ENCODE results near the gene CPE. TPM values are rescaled to one million over a fixed set of nuclear protein-coding genes. Genes with fewer than 3 reads are reported as not detected.

Gene CPE
- total and polyA plus RNA-seq, 10 of the 15 experiments (the other 5 are each of a cell fraction or from before 2014, with no cell fraction given) = 0.05 to 0.14 TPM; not detected in 8

- FAIRE-seq (no peak), ATAC-seq (no peak), DNase-seq (ENCODE audit: low read depth, low spot score) (no peak)
- H3K9me3 ChIP-seq (replicated peaks; ENCODE audit: control insufficient read depth, insufficient read depth, low read length) = no peaks in the 10 kb centered on the region
- BruUV-seq (replicated peaks) = no TSS peak
- ChIA-PET SMC1A (ENCODE audit: uncharacterized antibody, unreplicated experiment) (interaction anchor here (0.6 kb wide), 1 partner anchor 180 kb away, joined by 3 read pairs; no protein-coding TSS in a partner anchor), RAD21 (ENCODE audit: unreplicated experiment) (no interaction called here), CTCF (interaction anchor here (1.1 to 2.2 kb wide), 2 partner anchors 12 to 585 kb away, joined by 3 to 7 read pairs; no protein-coding TSS in a partner anchor), POLR2A (no interaction called here)
- no peaks in the 10 kb centered on the region for H3K27me3 ChIP-seq (replicated peaks in 1 of 2; ENCODE audit: control insufficient read depth in 2 of 2, insufficient read depth in 2 of 2, low read length in 1 of 2)
- WGBS (ENCODE audit: insufficient coverage, insufficient replicate concordance, low lambda C conversion rate, missing lambda C conversion rate) = 48% methylated on average over 7 of the region's 7 CpGs
- H3K4me3 ChIP-seq = no peak overlapping the region
- in situ Hi-C loops (cut with MboI) (no loop called here), intact Hi-C loops (cut with micrococcal nuclease; ENCODE audit: unreplicated experiment) (no loop called here)
- H3K4me2 ChIP-seq (ENCODE audit: control insufficient read depth, insufficient read depth) = no peak overlapping the region
- H4K20me1 ChIP-seq (ENCODE audit: control insufficient read depth, insufficient read depth) = no peaks in the 10 kb centered on the region
- no peak for TF ChIP-seq CHD4 (IDR thresholded peaks at IDR 0.05)
- no peak for TF ChIP-seq SUPT20H (IDR thresholded peaks at IDR 0.05; ENCODE audit: borderline replicate concordance, control insufficient read depth, low read depth, low read length)
- TF ChIP-seq ZNF592 (IDR thresholded peaks at IDR 0.05) = no peak
- TF ChIP-seq ZNF622 (IDR thresholded peaks at IDR 0.05) = no peak
- no peak overlapping the region for H2AFZ ChIP-seq (ENCODE audit: control insufficient read depth, low read depth, low read length)
- no peaks in the 10 kb centered on the region for H3K36me3 ChIP-seq (ENCODE audit: control insufficient read depth in 2 of 2, insufficient read depth in 2 of 2, low read length in 1 of 2)
- no peak overlapping the region for H3K9ac ChIP-seq (ENCODE audit: control insufficient read depth, insufficient read depth, low read length)
- H3K4me1 ChIP-seq (ENCODE audit: control insufficient read depth, insufficient read depth, low read length) = no peaks in the 10 kb centered on the region
- no peak overlapping the region for H3K27ac ChIP-seq (ENCODE audit: control insufficient read depth, insufficient read depth)
- H3K79me2 ChIP-seq (ENCODE audit: control insufficient read depth, insufficient read depth, low read length) = no peaks in the 10 kb centered on the region
These were observed 127.4 kb downstream of the CPE start for GRCh38 chr4:165505958-165506837.

Measured in GM12878 (cell line).